Neural cell (in vitro differentiated cells): Measurements from ENCODE around the gene S100G. TPM values are rescaled to one million over a fixed set of nuclear protein-coding genes. Genes with fewer than 3 reads are reported as not detected.

Experiments
- H2AFZ ChIP-seq: fragments of 200-600, 300-800 bp; sonication (generic), shearing (Covaris generic); 2 replicates; pipeline ENCODE4 v1.6.0; 2014; ENCODE audit warnings: low read depth, mild to moderate bottlenecking, antibody characterized with exemption, low read length, moderate library complexity
- H3F3A ChIP-seq: fragments of 200-600 bp; shearing (Covaris generic); 2 replicates; pipeline ENCODE4 v1.6.1; 2016; ENCODE audit warnings: mild to moderate bottlenecking, moderate library complexity, mixed read lengths, antibody characterized with exemption, low read length; ENCODE audit not compliant: insufficient read depth, poor library complexity, severe bottlenecking
- H3K27ac ChIP-seq: fragments of 200-600, 300-800 bp; sonication (generic), shearing (Covaris generic); 2 replicates; pipeline ENCODE4 v1.5.1; 2014; ENCODE audit warnings: mild to moderate bottlenecking, low read length, moderate library complexity
- H3K27me3 ChIP-seq: fragments of 300-800, 200-600 bp; sonication (generic), shearing (Covaris generic); 2 replicates; pipeline ENCODE4 v1.6.0; 2014; ENCODE audit warnings: mild to moderate bottlenecking, low read depth, low read length, moderate library complexity; ENCODE audit not compliant: insufficient read depth
- H3K36me3 ChIP-seq: fragments of 300-800, 200-600 bp; sonication (generic), shearing (Covaris generic); 2 replicates; pipeline ENCODE4 v1.5.1; 2014; ENCODE audit warnings: mild to moderate bottlenecking, antibody characterized with exemption, low read length, moderate library complexity; ENCODE audit not compliant: insufficient read depth
- H3K4me2 ChIP-seq: fragments of 300-800, 200-600 bp; sonication (generic), shearing (Covaris generic); 2 replicates; pipeline ENCODE4 v1.6.0; 2014; ENCODE audit warnings: mild to moderate bottlenecking, low read length
- H3K4me3 ChIP-seq: fragments of 300-800, 200-600 bp; sonication (generic), shearing (Covaris generic); 2 replicates; pipeline ENCODE4 v1.5.1; 2014; ENCODE audit warnings: mild to moderate bottlenecking, low read length, moderate library complexity
- H3K79me2 ChIP-seq: fragments of 200-600 bp; shearing (Covaris generic); replicated peaks from 2 replicates; pipeline ENCODE4 v1.6.0; 2014; ENCODE audit warnings: mild to moderate bottlenecking, low read length, moderate library complexity; ENCODE audit not compliant: insufficient read depth
- H3K9ac ChIP-seq: fragments of 300-800, 200-600 bp; sonication (generic), shearing (Covaris generic); 2 replicates; pipeline ENCODE4 v1.6.1; 2016; ENCODE audit warnings: mild to moderate bottlenecking, low read length, mixed read lengths
- H3K9me2 ChIP-seq: fragments of 200-600 bp; shearing (Covaris generic); 2 replicates; pipeline ENCODE4 v1.6.1; 2016; ENCODE audit warnings: mild to moderate bottlenecking, low read length, mixed read lengths; ENCODE audit not compliant: insufficient read depth
- H3K9me3 ChIP-seq: fragments of 200-600, 300-800 bp; sonication (generic), shearing (Covaris generic); 2 replicates; pipeline ENCODE4 v1.6.1; 2016; ENCODE audit warnings: mild to moderate bottlenecking, mixed run types, low read length, moderate library complexity, mixed read lengths
- H4K20me1 ChIP-seq: fragments of 200-600 bp; shearing (Covaris generic); 2 replicates; pipeline ENCODE4 v1.6.1; 2016; ENCODE audit warnings: mild to moderate bottlenecking, mixed run types; ENCODE audit not compliant: insufficient read depth
- CTCF ChIP-seq: fragments of 450-650 bp; IDR thresholded peaks from 2 replicates; pipeline ENCODE4 v1.5.1; 2014; ENCODE audit warnings: antibody characterized with exemption, mild to moderate bottlenecking, moderate library complexity; ENCODE audit not compliant: poor library complexity, severe bottlenecking
- EP300 ChIP-seq: fragments of 450-650 bp; conservative IDR thresholded peaks from 2 replicates; pipeline ENCODE4 v1.6.1; 2014; ENCODE audit warnings: antibody characterized with exemption, mild to moderate bottlenecking, moderate library complexity; ENCODE audit not compliant: poor library complexity, severe bottlenecking
- EZH2 ChIP-seq: fragments of 200-600, 300-800 bp; shearing (Covaris generic), sonication (generic); IDR thresholded peaks from 2 replicates; pipeline ENCODE4 v1.6.1; 2014; ENCODE audit warnings: antibody characterized with exemption, low read length, borderline replicate concordance, mild to moderate bottlenecking; ENCODE audit not compliant: insufficient read depth, poor library complexity, severe bottlenecking
- MXI1 ChIP-seq: fragments of 450-650 bp; conservative IDR thresholded peaks from 2 replicates; pipeline ENCODE4 v1.6.1; 2014; ENCODE audit warnings: antibody characterized with exemption, mild to moderate bottlenecking; ENCODE audit not compliant: poor library complexity, severe bottlenecking
- POLR2AphosphoS5 ChIP-seq: IDR thresholded peaks from 2 replicates; pipeline ENCODE4 v1.6.1; 2012
- RAD21 ChIP-seq: fragments of 450-650 bp; conservative IDR thresholded peaks from 2 replicates; pipeline ENCODE4 v1.6.1; 2014; ENCODE audit warnings: antibody characterized with exemption, mild to moderate bottlenecking, moderate library complexity
- REST ChIP-seq: IDR thresholded peaks from 2 replicates; pipeline ENCODE4 v1.6.1; 2012; ENCODE audit warnings: borderline replicate concordance
- SMC3 ChIP-seq: fragments of 450-650 bp; conservative IDR thresholded peaks from 2 replicates; pipeline ENCODE4 v1.6.1; 2014; ENCODE audit warnings: antibody characterized with exemption, mild to moderate bottlenecking, moderate library complexity; ENCODE audit not compliant: poor library complexity
- TAF1 ChIP-seq: IDR thresholded peaks from 2 replicates; pipeline ENCODE4 v1.6.1; 2012; ENCODE audit warnings: low read depth
- polyA plus RNA-seq: library from polyadenylated mRNA; depleted of rRNA; stranded (reverse); fragments of >200 nt; gene quantifications from 2 replicates; pipeline ENCODE4 v1.2.3, GENCODE V29; 2014

S100G gene
- polyA plus RNA-seq, 1 donor from 2014 or later: not detected

- no peak overlapping the region for H3K4me3 ChIP-seq
- H3F3A ChIP-seq: no peaks in the 10 kb centered on the region
- no peak overlapping the region for H2AFZ ChIP-seq
- H3K36me3 ChIP-seq: no peaks in the 10 kb centered on the region
- no peaks in the 10 kb centered on the region for H3K79me2 ChIP-seq
- H3K9me2 ChIP-seq: no peaks in the 10 kb centered on the region
- TF ChIP-seq RAD21 (no peak), REST (no peak), SMC3 (no peak), POLR2AphosphoS5 (no peak), MXI1 (no peak), TAF1 (no peak), EZH2 (no peak), CTCF (no peak), EP300 (no peak)
- H3K27ac ChIP-seq: no peak overlapping the region
- no peaks in the 10 kb centered on the region for H3K27me3 ChIP-seq
- H3K9me3 ChIP-seq: no peaks in the 10 kb centered on the region
- H3K9ac ChIP-seq: no peak overlapping the region
- H3K4me2 ChIP-seq: no peak overlapping the region
- H4K20me1 ChIP-seq: no peaks in the 10 kb centered on the region
Observed at GRCh38 chrX:16666541-16666940, 16.6 kb downstream of the S100G start.

GRCh38 chrX:16671005-16671404 is 21.0 kb downstream of the S100G start:
- no peaks in the 10 kb centered on the region for H3K36me3 ChIP-seq
- no peaks in the 10 kb centered on the region for H3F3A ChIP-seq
- H3K27me3 ChIP-seq: no peaks in the 10 kb centered on the region
- TF ChIP-seq RAD21: peak; percentile 75
- no peak for TF ChIP-seq TAF1
- TF ChIP-seq MXI1: no peak
- peak; percentile 68 for TF ChIP-seq CTCF
- peak; percentile 75 for TF ChIP-seq SMC3
- no peak for TF ChIP-seq EP300
- no peak for TF ChIP-seq POLR2AphosphoS5
- TF ChIP-seq REST: no peak
- H3K79me2 ChIP-seq: no peaks in the 10 kb centered on the region
- H3K27ac ChIP-seq: no peak overlapping the region
- no peak overlapping the region for H3K4me2 ChIP-seq
- no peak overlapping the region for H3K9ac ChIP-seq
- H3K9me2 ChIP-seq: no peaks in the 10 kb centered on the region
- H2AFZ ChIP-seq: no peak overlapping the region
- H3K4me3 ChIP-seq: no peak overlapping the region
- no peaks in the 10 kb centered on the region for H3K9me3 ChIP-seq
- H4K20me1 ChIP-seq: no peaks in the 10 kb centered on the region
